Measurements from ENCODE around the gene VPS54.
"Not testable (repeated sequence)": the region's sequence is repeated elsewhere in the genome, so short reads cannot be mapped to it uniquely, and the experiment has no call there.

VPS54 gene

GRCh38 chr2:64000630-64001381 is 18.4 kb downstream of the VPS54 start:
- TF ChIP-seq, protein P1, sequence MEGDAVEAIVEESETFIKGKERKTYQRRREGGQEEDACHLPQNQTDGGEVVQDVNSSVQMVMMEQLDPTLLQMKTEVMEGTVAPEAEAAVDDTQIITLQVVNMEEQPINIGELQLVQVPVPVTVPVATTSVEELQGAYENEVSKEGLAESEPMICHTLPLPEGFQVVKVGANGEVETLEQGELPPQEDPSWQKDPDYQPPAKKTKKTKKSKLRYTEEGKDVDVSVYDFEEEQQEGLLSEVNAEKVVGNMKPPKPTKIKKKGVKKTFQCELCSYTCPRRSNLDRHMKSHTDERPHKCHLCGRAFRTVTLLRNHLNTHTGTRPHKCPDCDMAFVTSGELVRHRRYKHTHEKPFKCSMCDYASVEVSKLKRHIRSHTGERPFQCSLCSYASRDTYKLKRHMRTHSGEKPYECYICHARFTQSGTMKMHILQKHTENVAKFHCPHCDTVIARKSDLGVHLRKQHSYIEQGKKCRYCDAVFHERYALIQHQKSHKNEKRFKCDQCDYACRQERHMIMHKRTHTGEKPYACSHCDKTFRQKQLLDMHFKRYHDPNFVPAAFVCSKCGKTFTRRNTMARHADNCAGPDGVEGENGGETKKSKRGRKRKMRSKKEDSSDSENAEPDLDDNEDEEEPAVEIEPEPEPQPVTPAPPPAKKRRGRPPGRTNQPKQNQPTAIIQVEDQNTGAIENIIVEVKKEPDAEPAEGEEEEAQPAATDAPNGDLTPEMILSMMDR (IDR thresholded peaks at IDR 0.05; ENCODE audit: insufficient read depth, low read length, poor library complexity, severe bottlenecking): no peak
- no peak for TF ChIP-seq EZH2phosphoT487 (conservative IDR thresholded peaks at IDR 0.05; ENCODE audit: low read length)
- H3K79me2 ChIP-seq (ENCODE audit: insufficient read depth, low read length): no peaks in the 10 kb centered on the region
- H2AFZ ChIP-seq (ENCODE audit: low read depth, low read length, severe bottlenecking): no peak overlapping the region

GRCh38 chr2:63999049-63999448 is 20.2 kb downstream of the VPS54 start:
- Histone ChIP-seq H3K27me3 (ENCODE audit: low read length) (no peaks in the 10 kb centered on the region), H3K4me3 (ENCODE audit: insufficient read depth, low read length, poor library complexity, severe bottlenecking) (no peak overlapping the region), H3K9me3 (ENCODE audit: insufficient read depth, low read length) (no peaks in the 10 kb centered on the region), H4K20me1 (ENCODE audit: low read depth, low read length) (no peaks in the 10 kb centered on the region), H3K79me2 (ENCODE audit: insufficient read depth, low read length) (no peaks in the 10 kb centered on the region), H2AFZ (ENCODE audit: low read depth, low read length, severe bottlenecking) (no peak overlapping the region), H3K4me2 (ENCODE audit: low read depth, low read length, poor library complexity, severe bottlenecking) (no peak overlapping the region), H3K27ac (ENCODE audit: low read depth, low read length) (no peak overlapping the region), H3K9ac (ENCODE audit: low read length) (no peak overlapping the region), H3K9me2 (replicated peaks; ENCODE audit: insufficient read depth, low read length) (no peaks in the 10 kb centered on the region), H3K36me3 (ENCODE audit: low read length) (no peaks in the 10 kb centered on the region), H3F3A (ENCODE audit: insufficient read depth) (no peaks in the 10 kb centered on the region)
- no peak for TF ChIP-seq EZH2phosphoT487 (conservative IDR thresholded peaks at IDR 0.05; ENCODE audit: low read length)
- TF ChIP-seq, protein P1 (IDR thresholded peaks at IDR 0.05; ENCODE audit: insufficient read depth, low read length, poor library complexity, severe bottlenecking): no peak

More at GRCh38 chr2:64000630-64001381, 18.4 kb downstream of the VPS54 start:
- H4K20me1 ChIP-seq (ENCODE audit: low read depth, low read length): no peaks in the 10 kb centered on the region
- H3K36me3 ChIP-seq (ENCODE audit: low read length): no peaks in the 10 kb centered on the region
- no peaks in the 10 kb centered on the region for H3F3A ChIP-seq (ENCODE audit: insufficient read depth)
- H3K4me3 ChIP-seq (ENCODE audit: insufficient read depth, low read length, poor library complexity, severe bottlenecking): no peak overlapping the region
- H3K27me3 ChIP-seq (ENCODE audit: low read length): no peaks in the 10 kb centered on the region
- no peak overlapping the region for H3K4me2 ChIP-seq (ENCODE audit: low read depth, low read length, poor library complexity, severe bottlenecking)
- no peaks in the 10 kb centered on the region for H3K9me3 ChIP-seq (ENCODE audit: insufficient read depth, low read length)
- H3K9me2 ChIP-seq (replicated peaks; ENCODE audit: insufficient read depth, low read length): no peaks in the 10 kb centered on the region
- no peak overlapping the region for H3K9ac ChIP-seq (ENCODE audit: low read length)
- H3K27ac ChIP-seq (ENCODE audit: low read depth, low read length): no peak overlapping the region

GRCh38 chr2:63996582-63997198 is 22.5 kb downstream of the VPS54 start:
- H3K9me2 ChIP-seq (replicated peaks; ENCODE audit: insufficient read depth, low read length); H3K4me3 ChIP-seq (ENCODE audit: insufficient read depth, low read length, poor library complexity, severe bottlenecking); H3K4me2 ChIP-seq (ENCODE audit: low read depth, low read length, poor library complexity, severe bottlenecking); H3K36me3 ChIP-seq (ENCODE audit: low read length); H3K9me3 ChIP-seq (ENCODE audit: insufficient read depth, low read length); H2AFZ ChIP-seq (ENCODE audit: low read depth, low read length, severe bottlenecking); H3K9ac ChIP-seq (ENCODE audit: low read length); H3F3A ChIP-seq (ENCODE audit: insufficient read depth); H4K20me1 ChIP-seq (ENCODE audit: low read depth, low read length); H3K27ac ChIP-seq (ENCODE audit: low read depth, low read length); H3K27me3 ChIP-seq (ENCODE audit: low read length); H3K79me2 ChIP-seq (ENCODE audit: insufficient read depth, low read length): not testable (repeated sequence)

GRCh38 chr2:63994329-63995070 is 24.7 kb downstream of the VPS54 start:
- H3K4me2 ChIP-seq (ENCODE audit: low read depth, low read length, poor library complexity, severe bottlenecking); H3K36me3 ChIP-seq (ENCODE audit: low read length); H3K9me2 ChIP-seq (replicated peaks; ENCODE audit: insufficient read depth, low read length); H3K27me3 ChIP-seq (ENCODE audit: low read length); H3K4me3 ChIP-seq (ENCODE audit: insufficient read depth, low read length, poor library complexity, severe bottlenecking); H3F3A ChIP-seq (ENCODE audit: insufficient read depth); H3K27ac ChIP-seq (ENCODE audit: low read depth, low read length); H2AFZ ChIP-seq (ENCODE audit: low read depth, low read length, severe bottlenecking); H3K9me3 ChIP-seq (ENCODE audit: insufficient read depth, low read length); H4K20me1 ChIP-seq (ENCODE audit: low read depth, low read length); H3K79me2 ChIP-seq (ENCODE audit: insufficient read depth, low read length); H3K9ac ChIP-seq (ENCODE audit: low read length): not testable (repeated sequence)

Data from SU-DHL-6 (cell line).